Measurements from ENCODE around the gene APBA1. TPM values are rescaled to one million over a fixed set of nuclear protein-coding genes. Genes with fewer than 3 reads are reported as not detected.
"Not testable (repeated sequence)": the region's sequence is repeated elsewhere in the genome, so short reads cannot be mapped to it uniquely, and the experiment has no call there.

The APBA1 gene
- total RNA-seq, 1 experiment from 2014 or later: 4.5 TPM

- DNase-seq (ENCODE audit: low read depth): no peak
Measured at GRCh38 chr9:69411931-69412740, 260.0 kb downstream of the APBA1 start.

GRCh38 chr9:69411246-69411645 is 260.9 kb downstream of the APBA1 start:
- no peak for DNase-seq (ENCODE audit: low read depth)

GRCh38 chr9:69409936-69410335 is 262.2 kb downstream of the APBA1 start:
- not testable (repeated sequence) for DNase-seq (ENCODE audit: low read depth)

GRCh38 chr9:69400470-69400869 is 271.7 kb downstream of the APBA1 start:
- no peak for DNase-seq (ENCODE audit: low read depth)

- DNase-seq (ENCODE audit: low read depth): no peak
Measured at GRCh38 chr9:69397384-69398214, 274.6 kb downstream of the APBA1 start.

- no peak for DNase-seq (ENCODE audit: low read depth)
Measured at GRCh38 chr9:69396759-69397158, 275.4 kb downstream of the APBA1 start.

GRCh38 chr9:69395718-69396117 is 276.5 kb downstream of the APBA1 start:
- DNase-seq (ENCODE audit: low read depth): no peak

- no peak for DNase-seq (ENCODE audit: low read depth)
Measured at GRCh38 chr9:69393425-69393824, 278.7 kb downstream of the APBA1 start.

- no peak for DNase-seq (ENCODE audit: low read depth)
Measured at GRCh38 chr9:69392826-69393225, 279.3 kb downstream of the APBA1 start.

GRCh38 chr9:69391946-69392345 is 280.2 kb downstream of the APBA1 start:
- DNase-seq (ENCODE audit: low read depth): no peak

- DNase-seq (ENCODE audit: low read depth): no peak
Measured at GRCh38 chr9:69391487-69391886, 280.7 kb downstream of the APBA1 start.

GRCh38 chr9:69389437-69389995 is 282.7 kb downstream of the APBA1 start:
- DNase-seq (ENCODE audit: low read depth): no peak

- no peak for DNase-seq (ENCODE audit: low read depth)
Measured at GRCh38 chr9:69388596-69388995, 283.6 kb downstream of the APBA1 start.

- DNase-seq (ENCODE audit: low read depth): no peak
Measured at GRCh38 chr9:69386651-69387050, 285.5 kb downstream of the APBA1 start.

GRCh38 chr9:69385581-69386033 is 286.6 kb downstream of the APBA1 start:
- no peak for DNase-seq (ENCODE audit: low read depth)

- no peak for DNase-seq (ENCODE audit: low read depth)
Measured at GRCh38 chr9:69382135-69382534, 290.0 kb downstream of the APBA1 start.

- peak; percentile 77 for DNase-seq (ENCODE audit: low read depth)
Measured at GRCh38 chr9:69380811-69381210, 291.4 kb downstream of the APBA1 start.

- DNase-seq (ENCODE audit: low read depth): no peak
Measured at GRCh38 chr9:69380301-69380700, 291.9 kb downstream of the APBA1 start.

GRCh38 chr9:69379270-69379982 is 292.7 kb downstream of the APBA1 start:
- DNase-seq (ENCODE audit: low read depth): peak; percentile 85

- DNase-seq (ENCODE audit: low read depth): no peak
Measured at GRCh38 chr9:69377981-69378380, 294.2 kb downstream of the APBA1 start.
